ENCODE data around the gene TNF.
A peak's percentile ranks its signal among the peaks of the same experiment; 100 is the strongest.
"Not testable (repeated sequence)": the region's sequence is repeated elsewhere in the genome, so short reads cannot be mapped to it uniquely, and the experiment has no call there.

The TNF gene

GRCh38 chr6:31588871-31589650 lies 13.7 kb downstream of the TNF start:
- DNase-seq: no peak

GRCh38 chr6:31590691-31591090 lies 15.3 kb downstream of the TNF start:
- not testable (repeated sequence) for DNase-seq

GRCh38 chr6:31592396-31592771 lies 17.0 kb downstream of the TNF start:
- DNase-seq: no peak

- DNase-seq: no peak
Measured at GRCh38 chr6:31597006-31597405, 21.6 kb downstream of the TNF start.

GRCh38 chr6:31607317-31607716 lies 32.0 kb downstream of the TNF start:
- no peak for DNase-seq

GRCh38 chr6:31609519-31610406 lies 34.4 kb downstream of the TNF start:
- no peak for DNase-seq

- no peak for DNase-seq
Measured at GRCh38 chr6:31610968-31611367, 35.6 kb downstream of the TNF start.

- no peak for DNase-seq
Measured at GRCh38 chr6:31614075-31614619, 38.8 kb downstream of the TNF start.

- no peak for DNase-seq
Measured at GRCh38 chr6:31614684-31615578, 39.6 kb downstream of the TNF start, which contains the start of gene AIF1. AIF1 (plus strand) TSS chr6:31615234; CDS start chr6:31615330, 96 bp downstream.

GRCh38 chr6:31615748-31616147 lies 40.4 kb downstream of the TNF start:
- DNase-seq: no peak

GRCh38 chr6:31617010-31617409 lies 41.6 kb downstream of the TNF start:
- DNase-seq: no peak

GRCh38 chr6:31619805-31620585 lies 44.6 kb downstream of the TNF start:
- peak; percentile 94 for DNase-seq

GRCh38 chr6:31620586-31621319 lies 45.4 kb downstream of the TNF start, which contains the start of gene PRRC2A:
PRRC2A (plus strand) TSS chr6:31620715; CDS start chr6:31622790, 2,075 bp downstream.
- no peak for DNase-seq

- no peak for DNase-seq
Measured at GRCh38 chr6:31621320-31621939, 46.1 kb downstream of the TNF start.

- no peak for DNase-seq
Measured at GRCh38 chr6:31621991-31622390, 46.6 kb downstream of the TNF start.

GRCh38 chr6:31622684-31623091 lies 47.3 kb downstream of the TNF start:
- no peak for DNase-seq

- no peak for DNase-seq
Measured at GRCh38 chr6:31624070-31624469, 48.7 kb downstream of the TNF start.

GRCh38 chr6:31626952-31627351 lies 51.6 kb downstream of the TNF start:
- DNase-seq: no peak

- DNase-seq: no peak
Measured at GRCh38 chr6:31627690-31628287, 52.4 kb downstream of the TNF start.
